ENCODE data around the gene SDHB.
A peak's percentile ranks its signal among the peaks of the same experiment; 100 is the strongest.

The SDHB gene

DNA sequence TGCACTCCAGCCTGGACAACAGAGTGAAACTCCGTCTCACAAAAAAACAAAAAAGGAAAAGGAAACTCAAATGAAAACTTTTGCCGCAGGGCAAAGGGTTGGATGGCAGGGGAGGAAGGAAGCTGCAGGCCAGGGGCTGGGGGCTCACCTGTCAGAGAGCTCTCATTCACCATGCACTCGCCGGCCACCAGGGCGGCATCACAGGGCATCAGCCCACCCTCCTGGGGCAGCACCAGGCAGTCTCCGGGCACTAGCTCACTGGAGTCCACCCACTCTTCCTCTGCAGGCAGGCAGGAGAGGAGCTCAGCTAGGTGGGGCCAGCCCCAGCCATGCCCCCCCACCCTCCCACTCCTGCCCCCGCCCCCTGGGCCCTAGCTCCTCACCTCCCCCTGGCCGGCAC lies 54.0 kb downstream of the SDHB start:
- Histone ChIP-seq H3K27me3 (ENCODE audit: insufficient read depth, low read length, poor library complexity, severe bottlenecking) (no peaks in the 10 kb centered on the region), H2AFZ (ENCODE audit: low read length) (no peak overlapping the region), H3K79me2 (ENCODE audit: insufficient read depth, low read length) (no peaks in the 10 kb centered on the region), H3K36me3 (ENCODE audit: insufficient read depth, low read length) (peaks cover 31% of the 10 kb centered on the region; the same call in 1 of the 2 replicates), H3K9me2 (replicated peaks; ENCODE audit: low read depth, low read length) (no peaks in the 10 kb centered on the region), H4K20me1 (ENCODE audit: insufficient read depth, low read length, poor library complexity, severe bottlenecking) (no peaks in the 10 kb centered on the region), H3K4me2 (ENCODE audit: low read depth, low read length, poor library complexity, severe bottlenecking) (no peak overlapping the region), H3K9ac (ENCODE audit: low read depth, low read length, poor library complexity, severe bottlenecking) (no peak overlapping the region), H3K9me3 (ENCODE audit: insufficient read depth, low read depth, low read length) (no peaks in the 10 kb centered on the region), H3K4me1 (ENCODE audit: insufficient read depth, low read length, poor library complexity, severe bottlenecking) (no peaks in the 10 kb centered on the region), H3K4me3 (ENCODE audit: low read length, poor library complexity, severe bottlenecking) (no peak overlapping the region), H3F3A (ENCODE audit: low read depth) (no peaks in the 10 kb centered on the region)
- TF ChIP-seq EZH2phosphoT487 (IDR thresholded peaks at IDR 0.05; ENCODE audit: borderline replicate concordance) = no peak
- peak; percentile 26 for TF ChIP-seq CTCF (conservative IDR thresholded peaks at IDR 0.05; ENCODE audit: low read length)

- Histone ChIP-seq H3K4me3 (ENCODE audit: low read length, poor library complexity, severe bottlenecking) (no peak overlapping the region), H3K4me2 (ENCODE audit: low read depth, low read length, poor library complexity, severe bottlenecking) (no peak overlapping the region), H4K20me1 (ENCODE audit: insufficient read depth, low read length, poor library complexity, severe bottlenecking) (no peaks in the 10 kb centered on the region), H3F3A (ENCODE audit: low read depth) (no peaks in the 10 kb centered on the region), H3K9me3 (ENCODE audit: insufficient read depth, low read depth, low read length) (no peaks in the 10 kb centered on the region), H3K27me3 (ENCODE audit: insufficient read depth, low read length, poor library complexity, severe bottlenecking) (no peaks in the 10 kb centered on the region), H3K79me2 (ENCODE audit: insufficient read depth, low read length) (no peaks in the 10 kb centered on the region), H3K9me2 (replicated peaks; ENCODE audit: low read depth, low read length) (no peaks in the 10 kb centered on the region), H2AFZ (ENCODE audit: low read length) (no peak overlapping the region), H3K9ac (ENCODE audit: low read depth, low read length, poor library complexity, severe bottlenecking) (no peak overlapping the region), H3K36me3 (ENCODE audit: insufficient read depth, low read length) (peaks cover 23% of the 10 kb centered on the region; the same call in 1 of the 2 replicates), H3K4me1 (ENCODE audit: insufficient read depth, low read length, poor library complexity, severe bottlenecking) (no peaks in the 10 kb centered on the region)
- TF ChIP-seq CTCF (conservative IDR thresholded peaks at IDR 0.05; ENCODE audit: low read length) = no peak
Observed at GRCh38 chr1:16998589-16998988, 55.2 kb downstream of the SDHB start.

DNA sequence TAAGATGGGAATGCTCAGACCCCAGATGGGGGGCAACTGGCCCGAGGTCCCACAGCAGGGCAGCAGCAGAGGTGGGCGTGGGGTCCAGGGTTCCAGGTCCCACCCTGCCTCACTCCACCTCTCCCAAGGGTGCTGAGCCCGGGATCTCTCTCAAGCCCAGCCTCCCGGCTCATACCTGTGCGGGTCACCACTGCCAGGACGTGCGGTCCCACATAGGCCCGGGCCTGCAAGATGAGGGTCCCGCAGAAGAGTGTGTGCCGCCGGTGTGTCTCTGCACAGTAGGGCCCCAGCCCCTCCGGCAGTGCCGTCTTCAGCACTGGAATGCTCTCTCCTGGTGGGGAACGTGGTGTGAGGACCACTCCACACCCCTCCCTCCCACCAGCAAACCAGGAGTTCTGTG lies 57.0 kb downstream of the SDHB start:
- Histone ChIP-seq H3K4me1 (ENCODE audit: insufficient read depth, low read length, poor library complexity, severe bottlenecking) (no peaks in the 10 kb centered on the region), H3K4me3 (ENCODE audit: low read length, poor library complexity, severe bottlenecking) (no peak overlapping the region), H2AFZ (ENCODE audit: low read length) (no peak overlapping the region), H3K9ac (ENCODE audit: low read depth, low read length, poor library complexity, severe bottlenecking) (no peak overlapping the region), H3F3A (ENCODE audit: low read depth) (no peaks in the 10 kb centered on the region), H3K79me2 (ENCODE audit: insufficient read depth, low read length) (no peaks in the 10 kb centered on the region), H3K27me3 (ENCODE audit: insufficient read depth, low read length, poor library complexity, severe bottlenecking) (no peaks in the 10 kb centered on the region), H3K9me3 (ENCODE audit: insufficient read depth, low read depth, low read length) (no peaks in the 10 kb centered on the region), H3K4me2 (ENCODE audit: low read depth, low read length, poor library complexity, severe bottlenecking) (no peak overlapping the region), H3K36me3 (ENCODE audit: insufficient read depth, low read length) (peaks cover 12% of the 10 kb centered on the region; the same call in 1 of the 2 replicates), H3K9me2 (replicated peaks; ENCODE audit: low read depth, low read length) (no peaks in the 10 kb centered on the region), H4K20me1 (ENCODE audit: insufficient read depth, low read length, poor library complexity, severe bottlenecking) (no peaks in the 10 kb centered on the region)
- no peak for TF ChIP-seq EZH2phosphoT487 (IDR thresholded peaks at IDR 0.05; ENCODE audit: borderline replicate concordance)
- no peak for TF ChIP-seq CTCF (conservative IDR thresholded peaks at IDR 0.05; ENCODE audit: low read length)
